ENCODE measurements around the gene HECA.

HECA gene

DNA sequence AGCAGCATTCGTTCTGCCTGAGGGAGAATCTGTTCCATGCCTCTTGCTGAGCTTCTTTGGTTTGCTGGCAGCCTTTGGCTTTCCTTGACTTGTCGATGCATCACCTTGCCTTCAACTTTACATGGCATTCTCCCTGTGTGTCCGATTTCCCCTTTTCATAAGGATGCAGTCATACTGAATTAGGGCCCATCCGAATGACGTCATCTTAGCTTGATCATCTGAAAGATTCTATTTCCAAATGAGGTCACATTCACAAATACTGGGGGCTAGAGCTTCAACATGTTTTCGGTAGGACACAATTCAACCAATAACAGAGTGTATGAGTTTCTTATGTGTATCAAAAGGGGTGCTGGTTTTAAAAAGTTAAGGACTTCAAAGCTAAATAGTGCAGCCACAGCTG is 27.8 kb upstream of the HECA start:
- Histone ChIP-seq H3F3A (ENCODE audit: insufficient read depth) (no peaks in the 10 kb centered on the region), H4K20me1 (ENCODE audit: low read depth, low read length) (no peaks in the 10 kb centered on the region), H3K4me3 (ENCODE audit: insufficient read depth, low read length, poor library complexity, severe bottlenecking) (no peak overlapping the region), H3K27me3 (ENCODE audit: low read length) (no peaks in the 10 kb centered on the region), H3K36me3 (ENCODE audit: low read length) (no peaks in the 10 kb centered on the region), H3K79me2 (ENCODE audit: insufficient read depth, low read length) (no peaks in the 10 kb centered on the region), H3K9me2 (replicated peaks; ENCODE audit: insufficient read depth, low read length) (no peaks in the 10 kb centered on the region), H3K9ac (ENCODE audit: low read length) (no peak overlapping the region), H3K27ac (ENCODE audit: low read depth, low read length) (no peak overlapping the region), H2AFZ (ENCODE audit: low read depth, low read length, severe bottlenecking) (no peak overlapping the region), H3K9me3 (ENCODE audit: insufficient read depth, low read length) (no peaks in the 10 kb centered on the region), H3K4me2 (ENCODE audit: low read depth, low read length, poor library complexity, severe bottlenecking) (no peak overlapping the region)
- TF ChIP-seq EZH2phosphoT487 (conservative IDR thresholded peaks at IDR 0.05; ENCODE audit: low read length): no peak
- TF ChIP-seq, protein P1, sequence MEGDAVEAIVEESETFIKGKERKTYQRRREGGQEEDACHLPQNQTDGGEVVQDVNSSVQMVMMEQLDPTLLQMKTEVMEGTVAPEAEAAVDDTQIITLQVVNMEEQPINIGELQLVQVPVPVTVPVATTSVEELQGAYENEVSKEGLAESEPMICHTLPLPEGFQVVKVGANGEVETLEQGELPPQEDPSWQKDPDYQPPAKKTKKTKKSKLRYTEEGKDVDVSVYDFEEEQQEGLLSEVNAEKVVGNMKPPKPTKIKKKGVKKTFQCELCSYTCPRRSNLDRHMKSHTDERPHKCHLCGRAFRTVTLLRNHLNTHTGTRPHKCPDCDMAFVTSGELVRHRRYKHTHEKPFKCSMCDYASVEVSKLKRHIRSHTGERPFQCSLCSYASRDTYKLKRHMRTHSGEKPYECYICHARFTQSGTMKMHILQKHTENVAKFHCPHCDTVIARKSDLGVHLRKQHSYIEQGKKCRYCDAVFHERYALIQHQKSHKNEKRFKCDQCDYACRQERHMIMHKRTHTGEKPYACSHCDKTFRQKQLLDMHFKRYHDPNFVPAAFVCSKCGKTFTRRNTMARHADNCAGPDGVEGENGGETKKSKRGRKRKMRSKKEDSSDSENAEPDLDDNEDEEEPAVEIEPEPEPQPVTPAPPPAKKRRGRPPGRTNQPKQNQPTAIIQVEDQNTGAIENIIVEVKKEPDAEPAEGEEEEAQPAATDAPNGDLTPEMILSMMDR (IDR thresholded peaks at IDR 0.05; ENCODE audit: insufficient read depth, low read length, poor library complexity, severe bottlenecking): no peak

DNA sequence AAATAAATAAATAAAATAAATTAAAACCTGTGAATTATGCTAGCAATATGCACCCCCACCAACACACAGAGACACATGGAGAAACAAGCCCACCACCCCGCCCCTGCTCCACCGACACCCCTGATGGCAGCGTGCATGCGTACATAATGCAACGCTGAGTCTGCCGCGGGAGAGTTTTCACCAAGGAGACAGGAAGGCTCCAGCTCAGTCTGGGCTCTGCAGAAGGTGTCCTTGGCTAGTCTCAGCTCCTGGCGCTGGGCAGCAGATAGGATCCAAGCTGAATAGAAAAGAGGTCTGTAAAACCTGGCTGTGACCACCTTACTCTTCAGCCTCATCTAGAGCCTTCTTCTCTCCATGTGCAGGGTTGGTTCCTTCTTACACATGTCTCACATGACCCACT is 26.5 kb upstream of the HECA start:
- no peak overlapping the region for H3K4me2 ChIP-seq (ENCODE audit: low read depth, low read length, poor library complexity, severe bottlenecking)
- no peaks in the 10 kb centered on the region for H3F3A ChIP-seq (ENCODE audit: insufficient read depth)
- no peaks in the 10 kb centered on the region for H3K27me3 ChIP-seq (ENCODE audit: low read length)
- TF ChIP-seq EZH2phosphoT487 (conservative IDR thresholded peaks at IDR 0.05; ENCODE audit: low read length): no peak
- TF ChIP-seq, protein P1 (IDR thresholded peaks at IDR 0.05; ENCODE audit: insufficient read depth, low read length, poor library complexity, severe bottlenecking): no peak
- no peaks in the 10 kb centered on the region for H3K36me3 ChIP-seq (ENCODE audit: low read length)
- no peak overlapping the region for H3K27ac ChIP-seq (ENCODE audit: low read depth, low read length)
- H3K9ac ChIP-seq (ENCODE audit: low read length): no peak overlapping the region
- no peak overlapping the region for H3K4me3 ChIP-seq (ENCODE audit: insufficient read depth, low read length, poor library complexity, severe bottlenecking)
- H2AFZ ChIP-seq (ENCODE audit: low read depth, low read length, severe bottlenecking): no peak overlapping the region
- no peaks in the 10 kb centered on the region for H4K20me1 ChIP-seq (ENCODE audit: low read depth, low read length)
- H3K9me2 ChIP-seq (replicated peaks; ENCODE audit: insufficient read depth, low read length): no peaks in the 10 kb centered on the region
- H3K79me2 ChIP-seq (ENCODE audit: insufficient read depth, low read length): no peaks in the 10 kb centered on the region
- H3K9me3 ChIP-seq (ENCODE audit: insufficient read depth, low read length): no peaks in the 10 kb centered on the region

DNA sequence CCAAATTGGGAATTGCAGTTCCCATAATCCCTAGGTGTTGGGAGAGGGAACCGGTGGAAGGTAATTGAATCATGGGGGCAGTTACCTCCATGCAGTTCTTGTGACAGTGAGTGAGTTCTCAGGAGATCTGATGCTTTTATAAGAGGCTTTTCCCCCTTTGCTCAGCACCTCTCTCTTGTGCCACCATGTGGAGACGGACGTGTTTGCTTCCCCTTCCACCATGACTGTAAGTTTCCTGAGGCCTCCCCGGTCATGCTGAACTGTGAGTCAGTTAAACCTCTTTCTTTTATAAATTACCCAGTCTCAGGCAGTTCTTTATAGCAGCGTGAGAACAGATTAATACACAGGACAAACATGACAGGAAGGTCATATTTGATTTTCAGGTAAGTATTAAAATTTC is 25.3 kb upstream of the HECA start:
- TF ChIP-seq, protein P1 (IDR thresholded peaks at IDR 0.05; ENCODE audit: insufficient read depth, low read length, poor library complexity, severe bottlenecking): peak; percentile 32
- TF ChIP-seq EZH2phosphoT487 (conservative IDR thresholded peaks at IDR 0.05; ENCODE audit: low read length): no peak
- H3K4me3 ChIP-seq (ENCODE audit: insufficient read depth, low read length, poor library complexity, severe bottlenecking): no peak overlapping the region
- no peaks in the 10 kb centered on the region for H3K27me3 ChIP-seq (ENCODE audit: low read length)
- H3K9ac ChIP-seq (ENCODE audit: low read length): no peak overlapping the region
- no peaks in the 10 kb centered on the region for H3F3A ChIP-seq (ENCODE audit: insufficient read depth)
- no peaks in the 10 kb centered on the region for H3K9me3 ChIP-seq (ENCODE audit: insufficient read depth, low read length)
- H3K9me2 ChIP-seq (replicated peaks; ENCODE audit: insufficient read depth, low read length): no peaks in the 10 kb centered on the region
- H4K20me1 ChIP-seq (ENCODE audit: low read depth, low read length): no peaks in the 10 kb centered on the region
- H3K36me3 ChIP-seq (ENCODE audit: low read length): no peaks in the 10 kb centered on the region
- no peak overlapping the region for H3K4me2 ChIP-seq (ENCODE audit: low read depth, low read length, poor library complexity, severe bottlenecking)
- H3K27ac ChIP-seq (ENCODE audit: low read depth, low read length): no peak overlapping the region
- no peaks in the 10 kb centered on the region for H3K79me2 ChIP-seq (ENCODE audit: insufficient read depth, low read length)
- H2AFZ ChIP-seq (ENCODE audit: low read depth, low read length, severe bottlenecking): no peak overlapping the region
